DMS53 treated with DMSO at 0.1 percent for 48 hours (cell line): Measurements from ENCODE around the gene OR2T1.
"Not testable (repeated sequence)": the region's sequence is repeated elsewhere in the genome, so short reads cannot be mapped to it uniquely, and the experiment has no call there.

Experiments
- DNase-seq: peaks from one replicate; lab custom pipeline; 2025; ENCODE audit not compliant: unreplicated experiment; lab: John Stamatoyannopoulos, UW

Gene OR2T1

DNA sequence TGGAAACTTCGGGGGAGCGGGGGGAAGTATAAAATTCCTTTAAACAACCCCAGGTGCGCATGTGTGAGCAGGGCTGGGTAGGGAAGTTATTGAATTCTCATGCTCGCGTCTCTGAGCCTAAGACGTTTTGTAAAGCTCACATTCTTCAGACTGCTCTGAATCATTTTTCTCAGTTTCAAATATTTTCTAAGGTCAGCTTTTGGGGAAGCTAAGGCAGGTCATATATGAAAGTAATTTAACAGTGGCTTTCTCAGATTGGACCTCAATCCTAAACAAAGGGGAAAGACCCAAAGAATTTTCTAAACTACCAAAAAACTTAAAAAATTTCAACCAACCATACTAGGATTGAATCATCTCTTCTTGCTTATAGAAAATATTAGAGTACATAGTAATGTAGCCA lies 32.1 kb downstream of the OR2T1 start:
- DNase-seq, result not testable (repeated sequence)

DNA sequence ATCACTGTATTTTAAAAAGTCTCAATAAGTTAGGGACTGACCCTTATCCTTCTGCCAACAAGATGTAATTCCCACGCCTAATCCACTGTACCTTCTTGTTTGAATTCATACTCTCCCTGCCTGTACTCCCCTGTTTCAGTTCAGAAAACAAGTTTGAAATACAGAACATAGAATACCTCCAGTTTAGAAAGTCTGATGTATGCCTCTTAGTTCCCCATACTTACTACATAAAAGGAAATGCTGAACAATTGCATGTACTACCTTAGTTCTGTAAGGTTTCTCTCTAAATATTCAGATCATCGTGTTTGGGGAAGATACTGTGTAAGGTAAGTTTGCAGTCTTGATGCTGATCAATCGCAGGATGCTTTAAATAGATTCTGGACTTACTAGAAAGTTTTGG lies 33.5 kb downstream of the OR2T1 start:
- not testable (repeated sequence) for DNase-seq

GRCh38 chr1:248438668-248439067 lies 35.8 kb downstream of the OR2T1 start:
- DNase-seq, result not testable (repeated sequence)

DNA sequence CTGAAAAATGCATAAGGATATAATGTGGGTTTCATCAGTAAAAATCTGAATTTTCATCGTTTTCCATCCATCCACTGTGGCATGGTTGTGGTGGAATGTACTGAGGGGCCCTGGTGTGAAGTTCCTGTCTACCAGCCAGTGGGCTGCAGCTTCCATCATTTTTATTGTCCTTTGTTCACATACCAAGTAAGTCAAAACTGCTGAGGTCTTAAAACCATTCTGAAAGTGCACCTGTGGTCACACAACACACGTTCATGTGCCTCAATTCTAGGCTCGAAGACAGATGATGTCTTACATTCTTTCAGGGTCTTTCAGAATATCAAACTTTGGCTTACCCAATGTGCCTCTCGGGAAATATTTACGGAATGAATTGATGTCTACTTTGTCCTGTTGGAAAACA lies 36.4 kb downstream of the OR2T1 start:
- not testable (repeated sequence) for DNase-seq

GRCh38 chr1:248442500-248443277 lies 39.8 kb downstream of the OR2T1 start:
- DNase-seq, result not testable (repeated sequence)

DNA sequence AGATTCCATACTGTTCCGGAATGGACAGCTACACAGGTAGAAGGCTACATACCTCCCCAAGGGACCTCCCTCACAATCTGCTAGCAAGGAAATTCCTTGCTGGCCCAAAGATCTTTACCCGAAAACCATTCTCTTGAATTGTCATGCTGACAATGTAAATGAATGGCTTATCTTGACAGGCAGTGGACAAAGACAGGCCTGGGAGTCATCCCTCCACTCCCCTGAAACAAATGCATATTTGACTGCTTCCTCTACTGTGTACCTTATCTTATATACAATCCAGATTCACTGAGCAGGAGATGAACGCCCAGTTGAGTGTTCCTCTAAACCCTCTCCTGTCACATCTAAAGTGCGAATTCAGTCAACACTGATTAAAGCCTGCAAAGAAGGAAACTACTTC lies 41.8 kb downstream of the OR2T1 start:
- not testable (repeated sequence) for DNase-seq

DNA sequence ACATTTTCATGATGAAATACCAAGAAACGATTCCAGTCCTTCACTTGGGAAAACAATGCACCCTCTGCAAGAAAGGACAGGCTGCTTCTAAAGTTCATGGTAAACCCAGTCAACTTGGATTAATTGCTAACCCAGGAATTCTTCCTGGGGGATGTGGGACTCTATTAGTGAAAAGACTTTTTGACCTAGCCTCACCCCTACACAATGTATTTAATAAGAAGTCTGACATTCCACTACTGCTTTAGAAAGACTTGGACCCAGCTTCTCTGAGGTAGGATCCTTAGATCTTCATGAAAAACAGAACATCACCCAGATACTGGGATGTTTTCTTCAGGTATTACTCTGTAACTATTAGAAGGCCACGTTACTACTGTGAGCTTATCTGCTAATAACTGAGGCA lies 42.6 kb downstream of the OR2T1 start, which contains the start of gene OR2T2:
TSS of gene OR2T2 (plus strand) at position 239 of the 400 bp plus-strand sequence. CDS start 7,161 bp downstream, outside the sequence.
- not testable (repeated sequence) for DNase-seq

DNA sequence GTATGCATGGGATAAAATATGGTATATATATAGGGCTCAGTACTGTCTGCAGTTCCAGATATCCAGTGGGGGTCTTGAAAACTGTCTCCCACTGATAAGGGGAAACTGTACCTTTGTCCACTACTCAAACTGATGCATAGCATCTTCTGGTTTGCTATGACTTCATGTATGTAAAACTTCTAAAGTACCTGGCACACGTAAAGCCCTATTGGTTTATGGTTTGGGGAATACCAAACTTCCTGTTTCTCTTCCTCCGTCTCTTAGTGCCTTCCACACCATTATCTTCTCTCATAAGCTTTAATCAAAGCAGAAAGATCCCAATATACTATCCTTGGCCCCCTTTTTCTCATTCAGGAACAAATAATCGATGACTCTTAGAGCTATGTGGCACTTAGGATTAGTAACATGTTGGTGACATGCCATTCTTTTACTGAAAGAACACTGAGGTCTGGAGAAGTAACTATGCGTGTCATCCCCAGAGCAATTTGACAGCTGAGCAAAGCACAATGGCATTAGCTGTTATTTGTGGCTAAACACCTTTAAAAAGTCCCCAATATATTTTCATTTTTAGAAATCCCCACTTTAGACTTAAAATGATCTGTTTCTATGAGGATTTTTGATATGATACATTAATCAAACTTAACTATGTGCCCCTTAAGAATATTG lies 45.7 kb downstream of the OR2T1 start:
- not testable (repeated sequence) for DNase-seq

- not testable (repeated sequence) for DNase-seq
These were observed 47.1 kb downstream of the OR2T1 start for GRCh38 chr1:248449821-248450465.

- DNase-seq, result not testable (repeated sequence)
These were observed 47.8 kb downstream of the OR2T1 start for GRCh38 chr1:248450466-248451145.

DNA sequence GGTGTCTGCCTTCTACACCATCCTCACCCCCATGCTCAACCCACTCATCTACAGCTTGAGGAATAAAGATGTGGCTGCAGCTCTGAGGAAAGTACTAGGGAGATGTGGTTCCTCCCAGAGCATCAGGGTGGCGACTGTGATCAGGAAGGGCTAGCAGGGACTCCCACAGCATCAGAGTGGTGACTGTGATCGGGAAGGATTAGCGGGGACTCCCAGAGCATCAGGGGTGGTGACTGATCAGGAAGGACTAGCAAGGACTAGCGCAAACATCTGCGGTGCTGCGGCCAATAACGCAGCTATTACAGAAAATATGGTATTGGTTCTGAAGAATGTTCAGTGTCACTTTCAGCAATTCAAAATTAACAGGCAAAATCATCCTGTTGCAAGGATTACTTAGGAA lies 50.8 kb downstream of the OR2T1 start:
- not testable (repeated sequence) for DNase-seq

- DNase-seq, result peak; percentile 10
These were observed 52.2 kb downstream of the OR2T1 start for GRCh38 chr1:248455045-248455444.

- DNase-seq, result not testable (repeated sequence)
These were observed 53.8 kb downstream of the OR2T1 start for GRCh38 chr1:248456635-248457034.
